Stimulated activated CD8-positive, alpha-beta memory T cell treated with anti-CD3 and anti-CD28 coated beads, Interleukin-7, amount 100 ng/mL, for 4 hours (primary cell): ENCODE measurements around the gene KLK2.
"Not testable (repeated sequence)": the region's sequence is repeated elsewhere in the genome, so short reads cannot be mapped to it uniquely, and the experiment has no call there.

Experiments
- DNase-seq, 2 donors: peaks; one replicate each; pipeline ENCODE4 v3.0.0-alpha.2; 2020; ENCODE audit warnings: low read depth in 2 of 2

The KLK2 gene

GRCh38 chr19:50894478-50895356 is 21.5 kb downstream of the KLK2 start:
- no peak for DNase-seq

DNA sequence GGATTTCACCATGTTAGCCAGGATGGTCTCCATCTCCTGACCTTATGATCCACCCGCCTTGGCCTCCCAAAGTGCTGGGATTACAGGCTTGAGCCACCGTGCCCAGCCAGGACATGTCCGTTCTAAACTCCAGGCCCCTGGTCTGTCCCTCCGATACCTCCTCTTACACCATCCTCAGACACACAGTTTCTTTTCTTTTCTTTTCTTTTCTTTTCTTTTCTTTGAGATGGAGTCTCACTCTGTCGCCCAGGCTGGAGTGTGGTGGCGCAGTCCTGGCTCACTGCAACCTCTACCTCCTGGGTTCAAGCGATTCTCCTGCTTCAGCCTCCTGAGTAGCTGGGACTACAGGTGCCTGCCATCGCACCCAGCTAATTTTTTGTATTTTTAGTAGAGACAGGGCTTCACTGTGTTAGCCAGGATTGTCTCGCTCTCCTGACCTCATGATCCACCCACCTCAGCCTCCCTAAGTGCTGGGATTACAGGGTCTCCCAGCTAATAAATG is 22.9 kb downstream of the KLK2 start:
- not testable (repeated sequence) for DNase-seq

GRCh38 chr19:50896591-50897190 is 23.5 kb downstream of the KLK2 start:
- no peak for DNase-seq

- DNase-seq, result no peak
Observed at GRCh38 chr19:50897191-50897607, 24.0 kb downstream of the KLK2 start.

DNA sequence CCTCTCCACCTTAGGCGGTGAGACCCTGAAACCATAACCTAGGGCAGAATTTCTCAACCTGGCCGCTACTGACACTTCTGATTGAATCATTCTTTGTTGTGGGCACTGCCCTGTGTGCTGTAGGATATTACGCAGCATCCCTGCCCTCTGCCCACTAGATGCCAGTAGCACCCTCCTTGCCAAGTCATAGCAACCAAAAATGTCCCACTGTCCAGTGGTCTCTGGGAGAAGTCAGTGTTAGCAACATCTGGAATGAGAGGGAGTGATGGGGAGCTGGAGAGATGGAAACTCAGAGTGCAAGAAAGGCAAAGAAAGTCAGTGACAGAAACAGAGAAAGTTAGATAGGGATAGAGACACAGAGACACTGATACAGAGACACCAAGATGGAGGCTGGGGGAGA is 24.4 kb downstream of the KLK2 start:
- no peak for DNase-seq

GRCh38 chr19:50898018-50898417 is 24.8 kb downstream of the KLK2 start:
- no peak for DNase-seq

GRCh38 chr19:50899569-50899968 is 26.3 kb downstream of the KLK2 start:
- no peak for DNase-seq

GRCh38 chr19:50902640-50903039 is 29.4 kb downstream of the KLK2 start:
- DNase-seq, result no peak

- DNase-seq, result no peak
Observed at GRCh38 chr19:50906217-50906616, 33.0 kb downstream of the KLK2 start.

GRCh38 chr19:50908336-50908735 is 35.1 kb downstream of the KLK2 start:
- DNase-seq, result no peak

GRCh38 chr19:50909240-50910070 is 36.2 kb downstream of the KLK2 start:
- no peak for DNase-seq

DNA sequence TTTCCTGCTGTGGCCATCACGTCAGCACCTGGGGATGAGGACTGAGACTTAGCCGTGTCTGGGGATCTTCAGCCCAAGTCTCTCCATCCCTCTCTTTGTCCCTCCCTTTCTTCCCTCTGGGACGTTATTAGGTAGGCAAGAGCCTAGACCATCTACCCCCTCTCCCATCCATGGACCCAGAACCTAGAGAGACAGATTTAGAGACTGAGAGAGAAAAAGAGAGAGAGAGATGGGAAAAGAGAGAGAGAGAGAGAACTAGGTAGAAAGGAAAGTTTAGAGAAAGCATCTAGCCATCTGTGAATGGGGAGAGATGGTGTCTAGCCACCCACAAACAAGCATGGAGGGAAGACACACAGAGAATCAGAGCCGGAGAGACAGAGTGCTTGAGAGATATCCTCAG is 37.5 kb downstream of the KLK2 start:
- no peak for DNase-seq

DNA sequence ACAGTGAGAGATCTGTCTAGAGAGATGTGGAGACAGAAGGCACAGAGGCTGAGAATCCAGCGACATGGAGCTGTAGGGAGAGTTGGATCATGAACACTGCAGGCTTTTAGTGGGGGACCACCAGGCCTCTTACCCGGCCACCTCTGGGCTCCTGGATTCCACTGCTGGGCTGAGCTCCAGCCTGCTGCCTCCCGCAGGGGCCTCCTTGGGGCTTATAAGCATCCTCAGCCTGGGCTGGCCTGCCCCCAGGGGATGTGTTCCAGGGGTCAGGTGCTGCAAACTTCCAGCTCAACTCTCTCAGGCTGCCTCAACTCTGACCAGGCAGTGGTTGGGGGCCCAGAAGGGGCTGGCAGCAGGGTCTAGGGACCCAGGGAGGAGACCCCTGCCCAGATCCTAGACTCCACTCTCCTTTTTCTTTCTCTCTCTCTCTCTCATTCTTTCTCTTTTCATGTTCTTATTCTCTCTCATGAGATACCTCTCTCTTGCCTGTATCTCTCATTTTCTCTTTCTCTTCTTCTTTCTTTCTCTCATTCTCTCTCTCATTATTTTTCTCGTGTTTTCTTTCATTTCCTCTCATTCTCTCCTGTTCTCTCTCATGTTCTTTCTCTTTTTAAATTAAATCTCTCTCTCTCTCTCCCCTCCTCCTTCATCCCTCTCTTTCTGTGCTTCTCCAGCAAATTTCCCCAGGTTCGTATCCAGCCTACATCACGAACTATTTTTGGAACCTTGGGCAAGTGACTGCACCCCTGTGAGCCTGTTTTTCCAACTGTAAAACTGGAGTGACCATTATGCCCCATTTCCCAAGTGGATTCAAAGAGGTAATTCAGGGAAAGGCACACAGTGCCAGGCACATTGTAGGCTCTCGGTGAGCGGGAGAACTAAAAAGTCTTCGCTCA is 38.2 kb downstream of the KLK2 start, which contains the start of gene KLK4:
TSS of gene KLK4 (minus strand) at position 190 of the 896 bp plus-strand sequence. CDS start 657 bp downstream, outside the sequence.
- DNase-seq, result no peak

- no peak for DNase-seq
Observed at GRCh38 chr19:50912102-50912599, 38.9 kb downstream of the KLK2 start.

DNA sequence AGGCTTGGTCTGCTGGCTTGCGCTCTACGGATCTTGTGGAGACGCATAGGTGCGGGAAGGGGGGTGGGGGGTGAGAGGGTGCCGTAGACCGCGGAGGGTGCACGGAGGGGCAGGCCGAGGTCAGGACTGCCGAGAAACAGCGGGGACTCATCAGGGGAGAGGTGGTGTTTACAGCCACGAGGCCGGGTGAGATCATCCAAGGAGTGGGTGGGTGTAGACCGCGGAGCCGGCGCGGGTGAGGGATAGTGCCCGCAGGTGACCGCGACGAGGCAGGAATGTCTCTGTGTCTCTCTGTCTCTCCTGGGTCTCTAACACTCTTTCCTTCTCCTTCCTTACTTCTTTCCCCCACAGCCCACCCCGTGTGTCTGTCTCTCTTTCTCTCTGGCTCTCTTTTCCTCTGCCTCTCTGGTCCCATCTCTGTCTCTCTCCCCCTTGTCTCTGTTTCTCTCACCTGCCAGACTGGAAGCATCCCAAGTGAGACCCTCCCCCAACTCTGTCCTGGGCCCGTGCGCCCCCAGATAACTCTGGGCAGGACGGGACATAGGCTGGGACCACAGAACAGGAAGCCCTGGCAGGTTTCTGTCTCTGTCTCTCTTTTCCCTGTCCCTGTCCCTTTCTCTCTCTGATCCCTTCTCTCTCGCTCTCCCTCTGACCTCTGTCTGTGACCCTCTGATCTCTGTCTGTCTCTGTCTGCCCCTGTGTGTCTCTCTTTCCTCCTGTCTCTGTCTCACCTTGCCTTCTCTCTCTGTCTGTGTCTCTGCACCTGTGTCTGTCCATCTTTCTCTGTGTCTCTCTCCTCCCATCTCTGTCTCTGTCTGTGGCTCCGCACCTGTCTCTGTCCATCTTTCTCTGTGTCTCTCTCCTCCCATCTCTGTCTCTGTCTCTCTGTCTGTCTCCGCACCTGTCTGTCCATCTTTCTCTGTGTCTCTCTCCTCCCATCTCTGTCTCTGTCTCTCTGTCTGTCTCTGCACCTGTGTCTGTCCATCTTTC is 39.8 kb downstream of the KLK2 start:
- DNase-seq, result no peak

DNA sequence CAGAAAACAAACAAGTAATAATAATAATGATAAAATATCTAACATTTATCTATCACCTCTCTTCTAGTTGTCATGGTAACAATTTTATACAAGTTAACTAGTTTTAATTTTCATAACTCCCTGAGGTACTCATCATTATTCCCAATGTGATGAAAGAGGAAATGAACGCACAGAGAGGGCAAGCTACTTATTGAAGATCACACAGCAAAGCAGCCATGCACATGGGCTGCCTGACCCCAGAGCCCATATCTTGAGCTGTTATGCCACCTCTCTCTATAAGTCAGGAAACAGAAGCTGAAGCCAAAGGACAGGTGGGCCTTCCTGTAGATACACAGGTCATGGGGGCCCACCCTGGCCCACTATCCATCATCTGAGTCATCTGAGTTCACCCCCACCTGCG is 42.8 kb downstream of the KLK2 start:
- no peak for DNase-seq

DNA sequence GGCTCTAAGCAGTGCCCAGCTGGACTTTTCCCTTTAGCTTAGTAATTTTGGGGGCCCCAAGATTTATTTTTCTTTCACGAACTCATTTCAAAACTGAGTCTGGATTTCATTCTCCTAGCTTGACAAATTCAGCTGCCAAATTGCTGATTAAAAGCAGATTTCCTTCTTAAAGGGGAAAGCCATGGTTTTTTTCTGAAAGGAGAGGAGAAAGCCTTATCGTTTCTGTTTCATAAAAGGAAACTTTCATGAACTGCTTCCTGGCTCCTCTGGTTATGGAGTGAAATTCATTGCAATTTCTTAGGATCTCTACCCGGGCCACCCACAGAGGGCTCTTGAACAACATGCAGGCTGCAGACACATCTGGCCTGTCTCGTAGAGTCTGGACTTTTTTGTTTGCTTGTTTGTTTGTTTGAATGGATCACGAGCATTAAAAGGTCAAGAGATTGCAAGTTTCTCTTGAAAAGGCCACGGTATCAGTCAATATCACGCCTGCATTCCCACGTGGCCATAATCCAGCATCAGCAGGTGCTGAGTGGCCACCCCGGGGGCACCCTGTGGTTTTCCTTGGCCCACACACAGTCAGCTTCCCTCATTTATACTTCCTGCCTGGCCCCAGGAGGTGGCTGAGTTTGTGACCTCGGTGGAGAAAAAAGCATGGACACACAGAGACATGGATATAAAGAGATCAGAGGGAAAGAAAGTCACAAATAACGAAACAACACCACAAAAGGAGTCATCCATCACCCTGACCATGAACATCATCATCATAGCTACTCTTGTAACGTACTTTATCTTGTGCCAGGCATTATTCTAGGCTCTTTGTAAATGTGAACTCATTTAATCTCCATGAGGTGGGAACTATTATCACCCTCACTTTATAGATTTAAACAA is 48.4 kb downstream of the KLK2 start:
- no peak for DNase-seq

GRCh38 chr19:50922317-50922853 is 49.1 kb downstream of the KLK2 start:
- DNase-seq, result peak; percentile 47 to 57
